SK-N-MC (cell line): Measurements from ENCODE around the gene ALG9.

Experiments used
- EZH2 ChIP-seq: fragments of 200-600 bp; sonication (generic); IDR thresholded peaks from one replicate; pipeline ENCODE4 v1.6.1; 2017; ENCODE audit warnings: antibody characterized with exemption
- FOXP2 ChIP-seq: optimal IDR thresholded peaks from 2 replicates; pipeline ENCODE3; 2011; ENCODE audit warnings: mild to moderate bottlenecking, moderate library complexity; ENCODE audit not compliant: insufficient read depth; ENCODE audit errors: extremely low read length, control extremely low read depth
- POLR2AphosphoS5 ChIP-seq: IDR thresholded peaks from 2 replicates; pipeline ENCODE4 v1.6.1; 2012; ENCODE audit warnings: mild to moderate bottlenecking, low read depth, low read length, borderline replicate concordance

DNA sequence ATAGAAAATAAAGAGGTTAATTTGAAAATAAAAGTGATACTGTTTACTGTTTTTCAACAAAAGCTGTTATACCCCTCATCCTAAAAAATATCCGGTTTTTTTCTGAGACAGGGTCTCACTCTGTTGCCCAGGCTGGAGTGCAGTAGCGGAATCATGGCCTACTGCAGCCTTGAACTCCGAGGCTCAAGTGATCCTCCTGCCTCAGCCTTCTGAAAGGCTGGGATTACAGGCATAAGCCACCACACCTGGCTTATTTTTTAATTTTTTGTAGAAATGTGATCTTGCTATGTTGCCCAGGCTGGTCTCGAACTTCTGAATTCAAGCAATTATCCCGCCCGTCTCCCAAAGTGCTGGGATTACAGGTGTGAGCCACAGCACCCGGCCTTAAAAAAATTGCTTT, 35.7 kb downstream of the ALG9 start:
- TF ChIP-seq POLR2AphosphoS5 (no peak), FOXP2 (no peak), EZH2 (no peak)
